ENCODE data around the gene TMEM41B. TPM values are rescaled to one million over a fixed set of nuclear protein-coding genes. Genes with fewer than 3 reads are reported as not detected.

The TMEM41B gene
- total RNA-seq: 30.3 and 35.7 TPM in 2 replicates

GRCh38 chr11:9314291-9315077, at the start of gene TMEM41B:
TMEM41B (minus strand) TSS chr11:9314593; CDS start chr11:9314441, 152 bp downstream.

GRCh38 chr11:9265211-9266131, 48.9 kb downstream of the TMEM41B start, which contains the start of gene DENND5A:
DENND5A (minus strand) TSS chr11:9265350; CDS start chr11:9265069, 281 bp downstream.

Other genes with a start within 250 kb of the TMEM41B start
- 0.33 and 0.59 TPM in 2 replicates for gene SCUBE2, start 223.0 kb downstream of the TMEM41B start, total RNA-seq
- gene DENND5A, start 49.2 kb downstream of the TMEM41B start, total RNA-seq: 69.9 and 83.2 TPM in 2 replicates
- gene IPO7, start 70.1 kb upstream of the TMEM41B start, total RNA-seq: 61.4 and 73.5 TPM in 2 replicates
- gene ZNF143, start 146.4 kb upstream of the TMEM41B start, total RNA-seq: 15.1 and 28.6 TPM in 2 replicates

Measured in mammary microvascular endothelial cell (primary cell).